ENCODE results near the gene PAK5.

The PAK5 gene

GRCh38 chr20:9775176-9775575 is 63.7 kb downstream of the PAK5 start:
- no peak for DNase-seq

GRCh38 chr20:9769954-9770353 is 68.9 kb downstream of the PAK5 start:
- DNase-seq, result no peak

GRCh38 chr20:9761476-9761875 is 77.4 kb downstream of the PAK5 start:
- DNase-seq, result no peak

- DNase-seq, result no peak
These were observed 79.5 kb downstream of the PAK5 start for GRCh38 chr20:9759392-9759791.

GRCh38 chr20:9758752-9759151 is 80.1 kb downstream of the PAK5 start:
- no peak for DNase-seq

GRCh38 chr20:9756660-9757059 is 82.2 kb downstream of the PAK5 start:
- no peak for DNase-seq

GRCh38 chr20:9755301-9755700 is 83.6 kb downstream of the PAK5 start:
- no peak for DNase-seq

GRCh38 chr20:9744551-9744950 is 94.3 kb downstream of the PAK5 start:
- DNase-seq, result no peak

GRCh38 chr20:9743871-9744270 is 95.0 kb downstream of the PAK5 start:
- no peak for DNase-seq

- no peak for DNase-seq
These were observed 96.1 kb downstream of the PAK5 start for GRCh38 chr20:9742821-9743220.

- no peak for DNase-seq
These were observed 96.9 kb downstream of the PAK5 start for GRCh38 chr20:9741996-9742395.

- DNase-seq, result no peak
These were observed 98.4 kb downstream of the PAK5 start for GRCh38 chr20:9740486-9740885.

GRCh38 chr20:9739991-9740390 is 98.9 kb downstream of the PAK5 start:
- no peak for DNase-seq

- no peak for DNase-seq
These were observed 102.5 kb downstream of the PAK5 start for GRCh38 chr20:9736373-9736772.

- no peak for DNase-seq
These were observed 115.2 kb downstream of the PAK5 start for GRCh38 chr20:9723501-9724202.

- DNase-seq, result no peak
These were observed 127.0 kb downstream of the PAK5 start for GRCh38 chr20:9711872-9712271.

GRCh38 chr20:9710685-9711084 is 128.2 kb downstream of the PAK5 start:
- DNase-seq, result no peak

GRCh38 chr20:9705722-9706476 is 133.0 kb downstream of the PAK5 start:
- no peak for DNase-seq

- no peak for DNase-seq
These were observed 139.7 kb downstream of the PAK5 start for GRCh38 chr20:9699181-9699580.

- no peak for DNase-seq
These were observed 149.8 kb downstream of the PAK5 start for GRCh38 chr20:9689041-9689440.

- DNase-seq, result no peak
These were observed 152.0 kb downstream of the PAK5 start for GRCh38 chr20:9686866-9687265.

- no peak for DNase-seq
These were observed 152.4 kb downstream of the PAK5 start for GRCh38 chr20:9686455-9686854.

- DNase-seq, result no peak
These were observed 152.9 kb downstream of the PAK5 start for GRCh38 chr20:9686001-9686400.

GRCh38 chr20:9685011-9685410 is 153.9 kb downstream of the PAK5 start:
- no peak for DNase-seq
